Activated CD4-positive, alpha-beta T cell treated with anti-CD3 and anti-CD28 coated beads, Interleukin-2, amount 50 U/mL, for 1 hour (primary cell): ENCODE results near the gene CAMTA1.
A peak's percentile ranks its signal among the peaks of the same experiment; 100 is the strongest.

Source experiments
- DNase-seq: peaks from one replicate; pipeline ENCODE4 v3.0.0-alpha.2; 2020

Gene CAMTA1

GRCh38 chr1:6961905-6962477, 176.7 kb downstream of the CAMTA1 start:
- DNase-seq: no peak

- peak; percentile 12 for DNase-seq
Measured at GRCh38 chr1:6962478-6962995, 177.3 kb downstream of the CAMTA1 start.

DNA sequence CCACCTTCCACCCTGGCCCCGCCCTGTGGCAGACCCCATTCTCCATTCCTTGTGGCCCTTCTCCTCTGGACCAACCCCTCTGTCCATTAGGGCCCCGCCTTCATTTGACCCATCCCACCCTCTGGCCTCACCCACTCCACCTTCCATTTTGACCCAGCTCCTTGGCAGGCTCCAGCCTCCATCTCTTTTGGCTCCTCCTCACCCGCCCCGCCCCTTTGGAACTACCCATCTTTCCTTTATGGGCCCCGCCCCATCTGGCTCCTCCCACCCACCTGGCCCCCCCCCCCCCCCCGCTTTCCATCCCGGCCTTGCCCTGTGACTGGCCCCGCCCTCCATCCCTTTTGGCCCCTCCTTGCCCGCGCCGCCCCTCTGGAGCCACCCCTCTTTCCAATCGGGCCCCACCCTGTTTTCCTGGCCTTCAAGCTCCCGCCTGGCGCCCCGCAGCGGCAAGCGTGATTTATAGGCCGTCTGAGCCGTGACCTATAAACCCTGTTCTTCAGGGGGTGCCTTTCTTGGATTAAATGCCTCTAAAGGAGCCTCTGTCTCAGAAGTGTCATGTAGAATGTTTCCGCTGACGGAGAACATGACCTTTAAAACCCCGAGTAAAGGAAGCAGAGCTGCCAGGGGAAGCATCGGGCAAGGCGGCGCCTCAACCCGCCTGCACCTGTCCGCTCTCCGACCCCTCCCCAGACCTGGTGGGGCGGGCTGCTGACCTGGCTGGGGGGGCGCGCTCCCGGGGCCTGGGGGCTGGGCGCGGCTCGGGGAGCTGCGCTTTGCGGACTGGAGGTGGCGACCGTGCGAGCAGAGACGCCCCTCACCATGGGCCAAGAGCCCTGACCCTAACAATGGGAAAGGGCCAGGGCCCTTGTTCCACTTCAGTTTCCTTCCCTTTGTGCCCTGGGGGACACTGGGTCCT, 178.0 kb downstream of the CAMTA1 start:
- peak; percentile 23 for DNase-seq

DNA sequence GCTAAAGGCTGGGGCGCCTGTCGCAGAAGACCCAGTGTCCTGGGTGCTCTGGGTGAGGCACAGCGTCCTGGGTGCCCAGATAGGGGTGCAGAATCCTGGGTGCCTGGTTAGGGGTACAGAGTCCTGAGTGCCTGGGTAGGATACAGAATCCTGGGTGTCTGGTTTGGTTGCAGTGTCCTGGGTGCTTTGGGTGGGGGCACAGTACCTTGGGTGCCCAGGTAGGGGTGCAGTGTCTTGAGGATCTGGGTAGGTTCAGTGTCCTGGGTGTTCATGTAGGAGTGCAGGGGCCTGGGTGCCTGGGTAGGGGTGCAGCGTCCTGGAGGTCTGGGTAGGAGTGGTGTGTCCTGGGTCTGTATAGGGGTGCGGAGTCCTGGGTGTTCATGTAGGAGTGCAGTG, 178.7 kb downstream of the CAMTA1 start:
- DNase-seq: no peak

- DNase-seq: no peak
Measured at GRCh38 chr1:6965083-6965934, 180.1 kb downstream of the CAMTA1 start.

DNA sequence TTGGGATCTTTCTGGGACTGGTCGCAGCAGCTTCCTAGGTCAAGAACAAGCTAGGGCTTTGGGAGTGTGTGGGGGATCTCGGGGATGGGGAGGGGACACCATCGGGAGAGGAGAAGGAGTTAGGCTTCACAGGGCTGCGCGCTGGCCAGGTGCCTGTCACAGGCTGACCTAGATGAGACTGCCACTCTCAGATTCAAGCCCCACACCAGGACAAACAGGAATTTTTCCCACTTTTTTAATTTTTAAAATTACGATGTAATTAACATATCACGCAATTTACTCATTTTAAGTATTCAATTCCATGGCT, 180.6 kb downstream of the CAMTA1 start:
- no peak for DNase-seq

GRCh38 chr1:6966326-6966725, 181.1 kb downstream of the CAMTA1 start:
- no peak for DNase-seq

DNA sequence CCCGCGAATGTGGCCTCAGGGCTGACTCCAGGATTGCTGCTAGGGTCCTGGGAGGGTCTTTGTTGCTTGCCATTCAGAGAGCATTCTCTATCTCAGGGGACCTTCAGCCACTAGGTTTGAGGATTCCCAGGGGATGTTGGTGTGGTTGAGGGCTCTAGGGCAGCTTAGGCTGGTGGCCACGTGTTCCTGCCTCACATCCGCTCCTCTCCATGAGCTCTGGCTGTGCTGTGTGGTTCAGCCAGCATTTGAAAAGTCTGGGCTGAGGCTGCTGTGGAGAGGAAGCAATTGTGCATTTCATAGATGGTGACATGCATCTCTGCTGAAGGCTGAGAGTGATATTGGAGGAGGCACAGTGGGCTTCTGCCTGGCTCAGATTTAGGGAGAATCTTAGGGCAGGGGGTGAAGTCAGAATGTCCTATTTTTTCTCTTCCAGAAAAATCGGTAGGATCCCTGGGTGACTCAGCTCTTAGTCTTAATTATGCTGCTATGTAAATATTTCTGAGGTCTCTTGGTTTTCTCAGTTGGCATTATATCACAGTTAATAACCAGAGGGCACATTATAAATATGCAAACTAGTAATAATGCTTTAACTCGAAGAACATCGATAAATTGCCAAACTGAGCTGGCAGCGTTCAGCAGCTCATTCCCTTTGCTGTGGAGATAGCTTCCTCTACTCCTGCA, 182.3 kb downstream of the CAMTA1 start:
- DNase-seq: no peak

- no peak for DNase-seq
Measured at GRCh38 chr1:6969106-6969505, 183.9 kb downstream of the CAMTA1 start.

DNA sequence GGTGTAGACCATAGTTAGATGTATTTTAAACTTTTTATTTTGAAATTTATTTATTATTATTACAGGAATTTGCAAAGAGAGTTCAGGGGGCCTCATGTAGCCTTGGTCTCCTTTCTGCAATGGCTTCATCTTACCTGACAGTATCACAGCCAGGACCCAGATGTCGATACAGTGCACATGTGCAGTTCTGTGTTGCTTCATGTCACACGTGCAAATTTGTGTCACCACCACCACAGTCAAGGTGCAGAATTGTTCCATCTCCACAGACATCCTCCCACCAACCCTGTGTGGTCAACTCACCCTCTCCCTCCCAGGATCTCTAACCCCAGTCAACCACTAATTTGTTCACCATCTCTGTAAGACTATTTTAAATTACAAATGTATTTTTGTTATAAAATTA, 184.5 kb downstream of the CAMTA1 start:
- no peak for DNase-seq

- no peak for DNase-seq
Measured at GRCh38 chr1:6970221-6970620, 185.0 kb downstream of the CAMTA1 start.

DNA sequence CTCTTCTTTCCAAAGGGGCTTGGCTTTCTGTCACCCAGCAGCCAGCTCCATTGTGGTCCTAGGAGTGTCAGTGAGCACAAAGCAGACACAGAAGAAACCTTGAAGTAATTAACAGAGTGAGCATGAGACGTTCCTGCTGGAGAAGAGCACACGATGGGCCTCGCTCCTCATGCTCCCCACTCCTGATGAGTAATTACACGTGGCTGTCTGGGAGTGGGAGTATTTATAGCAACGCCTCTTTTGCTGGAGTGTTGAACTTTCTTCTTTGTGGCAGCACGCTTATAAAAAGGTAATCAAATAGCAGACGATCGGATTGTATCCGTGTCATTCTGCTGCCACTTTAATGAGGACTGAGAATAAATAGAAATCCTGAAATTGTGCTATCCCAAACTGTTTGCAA, 185.8 kb downstream of the CAMTA1 start:
- DNase-seq: no peak

DNA sequence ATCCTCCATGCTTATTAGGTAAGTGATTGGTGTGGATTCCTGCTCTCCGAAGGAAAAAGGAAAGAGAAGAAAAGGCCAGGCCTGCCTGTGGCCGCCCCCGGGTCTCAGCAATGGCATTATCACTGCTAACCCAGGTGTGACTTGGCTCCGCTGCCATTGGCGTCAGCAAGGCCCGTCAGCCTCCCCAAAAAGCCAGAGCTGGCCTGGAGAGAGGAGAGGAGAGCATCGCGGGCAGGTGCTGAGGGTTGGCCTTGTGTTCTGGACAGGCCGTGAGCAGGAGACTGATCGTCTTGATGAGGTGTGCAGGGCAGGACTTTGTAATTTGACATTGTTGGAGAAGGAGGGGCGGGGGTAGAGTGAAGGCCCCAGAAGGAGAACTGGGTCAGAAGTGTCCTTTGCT, 186.4 kb downstream of the CAMTA1 start:
- no peak for DNase-seq

DNA sequence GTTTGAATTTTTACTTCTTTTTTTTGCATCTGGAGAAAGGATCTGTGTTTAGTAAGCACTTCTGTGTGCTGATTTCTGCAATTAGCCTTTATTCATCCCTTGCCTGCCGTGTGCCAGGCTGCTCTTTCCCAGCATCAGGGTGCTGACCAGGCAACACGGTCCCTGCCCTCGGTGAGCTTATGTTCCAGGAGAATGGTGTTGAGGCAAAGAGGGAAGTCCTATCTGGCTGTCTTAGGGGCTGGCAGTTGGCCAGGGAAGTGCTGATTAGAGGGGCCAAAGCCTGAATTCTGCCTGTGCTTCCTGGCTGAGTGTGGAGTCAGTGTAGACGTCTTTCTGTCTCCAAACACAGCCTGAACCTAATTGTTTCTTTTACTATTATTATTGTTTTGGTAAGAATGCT, 187.1 kb downstream of the CAMTA1 start:
- no peak for DNase-seq

DNA sequence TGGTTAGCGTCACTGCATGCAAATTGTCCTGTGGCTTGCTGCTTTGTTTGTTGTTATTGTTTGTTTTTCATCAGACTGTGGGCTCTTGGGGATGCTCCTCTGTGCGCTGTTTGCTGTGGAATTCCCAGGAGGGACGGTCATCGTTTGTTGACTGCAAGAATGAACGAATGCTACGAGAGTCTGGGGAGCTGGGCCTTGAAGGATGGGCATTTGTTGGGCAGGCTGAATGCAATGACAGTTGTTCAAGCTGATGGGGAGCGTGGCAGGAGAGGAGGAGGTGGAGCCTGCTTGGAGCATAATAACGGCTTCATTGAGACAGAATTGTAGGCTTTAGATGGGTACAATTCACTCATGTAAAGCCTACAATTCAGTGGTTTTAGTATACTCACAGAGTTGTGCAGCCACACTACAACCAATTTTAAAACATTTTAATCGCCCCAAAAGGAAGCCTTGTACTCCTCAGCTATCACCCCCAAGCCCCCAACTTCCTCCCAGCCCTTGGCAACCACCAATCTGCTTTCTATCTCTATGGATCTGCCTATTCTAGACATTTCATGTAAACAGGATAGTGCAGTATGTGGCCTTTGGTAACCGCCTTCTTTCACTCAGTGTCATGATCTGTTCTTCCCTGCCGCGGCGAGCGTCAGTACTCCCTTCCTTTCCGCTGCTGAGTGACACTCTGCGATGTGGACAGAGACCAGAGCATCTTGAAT, 190.2 kb downstream of the CAMTA1 start:
- no peak for DNase-seq

DNA sequence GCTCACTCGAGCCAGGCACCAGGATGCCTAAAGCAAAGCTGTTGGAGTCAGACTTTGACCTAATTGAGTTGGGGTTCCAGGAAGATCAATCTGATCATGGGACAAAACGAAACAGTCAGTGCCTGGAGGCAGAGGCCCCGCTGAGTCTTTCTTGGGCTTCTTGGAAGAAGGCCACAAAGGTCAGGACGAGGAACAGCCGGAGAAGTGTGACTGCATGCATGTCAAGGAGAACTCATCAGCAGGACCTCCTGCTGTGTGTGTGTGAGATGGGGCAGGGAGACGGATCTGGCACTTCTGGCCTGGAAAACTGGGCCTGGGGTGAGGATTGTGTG, 190.8 kb downstream of the CAMTA1 start:
- DNase-seq: no peak

GRCh38 chr1:6979003-6979613, 193.9 kb downstream of the CAMTA1 start:
- no peak for DNase-seq

DNA sequence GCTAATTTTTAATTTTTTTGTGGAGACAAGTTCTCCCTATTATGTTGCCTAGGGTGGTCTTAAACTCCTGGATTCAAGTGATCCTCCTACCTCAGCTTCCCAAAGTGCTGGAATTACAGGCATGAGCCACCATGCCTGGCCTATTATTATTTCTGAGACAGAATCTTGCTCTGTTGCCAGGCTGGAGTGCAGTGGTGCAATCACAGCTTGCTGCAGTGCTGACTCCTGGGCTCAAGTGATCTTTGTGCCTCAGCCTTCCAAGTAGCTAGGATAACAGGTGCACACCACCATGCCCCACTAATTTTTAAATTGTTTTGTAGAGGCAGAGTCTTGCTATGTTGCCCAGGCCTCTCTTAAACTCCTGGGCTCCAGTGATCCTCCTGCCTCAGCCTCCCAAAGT, 196.3 kb downstream of the CAMTA1 start:
- no peak for DNase-seq

GRCh38 chr1:6982443-6982842, 197.2 kb downstream of the CAMTA1 start:
- DNase-seq: no peak

DNA sequence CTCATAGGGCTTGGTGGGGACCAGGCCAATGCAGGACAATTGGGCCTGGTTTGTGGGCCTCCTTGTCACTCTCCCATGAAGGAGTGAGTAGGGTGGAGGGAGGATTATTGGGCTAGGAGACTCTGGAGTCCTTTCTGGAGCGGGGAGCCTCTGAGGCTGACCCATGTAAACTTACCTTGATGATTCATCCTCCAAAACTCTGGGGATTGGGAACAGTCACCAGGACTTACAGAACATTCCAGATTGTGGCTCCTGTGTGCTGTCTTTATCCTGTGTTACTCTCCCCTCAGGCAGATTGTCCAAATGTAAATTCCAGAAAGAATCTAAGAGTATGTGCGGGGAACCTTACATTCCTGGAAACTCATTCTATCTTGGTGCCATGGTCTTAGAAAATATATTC, 197.6 kb downstream of the CAMTA1 start:
- no peak for DNase-seq

GRCh38 chr1:6984536-6984935, 199.3 kb downstream of the CAMTA1 start:
- no peak for DNase-seq

- DNase-seq: no peak
Measured at GRCh38 chr1:6984986-6985385, 199.7 kb downstream of the CAMTA1 start.
